Activated CD8-positive, alpha-beta T cell treated with anti-CD3 and anti-CD28 coated beads for 36 hours (primary cell): Measurements from ENCODE around the gene PGK2. TPM values are rescaled to one million over a fixed set of nuclear protein-coding genes. Genes with fewer than 3 reads are reported as not detected.

Source experiments
- ATAC-seq: fragments of 200-7000 bp; cut with Tn5 transposase; one replicate; pipeline ENCODE4 v1.10.0; 2021; ENCODE audit warnings: mild to moderate bottlenecking, moderate library complexity
- CTCF ChIA-PET: fragments of 350-600 bp; sonication (Branson Sonifier 250); formaldehyde crosslinking; loops from one replicate; lab custom pipeline; 2021; ENCODE audit warnings: antibody characterized with exemption; lab: Charles Lee
- POLR2A ChIA-PET: fragments of 350-600 bp; sonication (Branson Sonifier 250); formaldehyde crosslinking; loops from one replicate; lab custom pipeline; 2021; ENCODE audit warnings: antibody characterized with exemption; lab: Charles Lee
- DNase-seq: peaks from one replicate; pipeline ENCODE4 v3.0.0-alpha.2; 2020
- H3K27ac Mint-ChIP-seq: one replicate; pipeline ENCODE4 v1.8.0; 2021; ENCODE audit warnings: mild to moderate bottlenecking, mixed read lengths
- H3K27me3 Mint-ChIP-seq: one replicate; pipeline ENCODE4 v1.8.0; 2021; ENCODE audit warnings: mixed read lengths
- H3K36me3 Mint-ChIP-seq: one replicate; pipeline ENCODE4 v1.8.0; 2021; ENCODE audit warnings: low read depth, mixed read lengths
- H3K4me1 Mint-ChIP-seq: one replicate; pipeline ENCODE4 v1.8.0; 2021; ENCODE audit warnings: low read depth, mixed read lengths
- H3K4me3 Mint-ChIP-seq: one replicate; pipeline ENCODE4 v1.8.0; 2021; ENCODE audit warnings: mild to moderate bottlenecking, moderate library complexity, mixed read lengths
- H3K9me3 Mint-ChIP-seq: one replicate; pipeline ENCODE4 v1.8.0; 2021; ENCODE audit warnings: mixed read lengths
- CTCF ChIP-seq: fragments of 200-600 bp; IDR thresholded peaks from one replicate; pipeline ENCODE4 v1.8.0; 2022; ENCODE audit warnings: antibody characterized with exemption, mild to moderate bottlenecking
- intact Hi-C: fragments of 100-400 bp; cut with micrococcal nuclease; formaldehyde crosslinking; loops from one replicate; pipeline ENCODE4 v1.10.0; 2022
- total RNA-seq, 2 experiments: library from RNA; stranded (reverse); gene quantifications; one replicate each; pipeline ENCODE4 v1.2.3, GENCODE V29; 2021

PGK2 gene
- total RNA-seq, result not detected

- H3K9me3 Mint-ChIP-seq, result peaks cover 4% of the 10 kb centered on the region
- intact Hi-C loops, result no loop called here
- no peak for TF ChIP-seq CTCF
- ATAC-seq, result no peak
- H3K4me1 Mint-ChIP-seq, result no peaks in the 10 kb centered on the region
- POLR2A ChIA-PET, result no interaction called here
- no peak within 1 kb of the TSS for H3K4me3 Mint-ChIP-seq
- H3K36me3 Mint-ChIP-seq, result no peaks in the 10 kb centered on the region
- DNase-seq, result no peak
- no peak within 1 kb of the TSS for H3K27ac Mint-ChIP-seq
- CTCF ChIA-PET, result interaction anchor here (0.6 kb wide), 1 partner anchor 137 kb away, joined by 3 read pairs; no protein-coding TSS in a partner anchor
- no peaks in the 10 kb centered on the region for H3K27me3 Mint-ChIP-seq
Measured at GRCh38 chr6:49787176-49787575, at the start of gene PGK2. Gene PGK2 (minus strand): TSS chr6:49787285. CDS start chr6:49787187, 98 bp downstream.

- H3K4me3 Mint-ChIP-seq, result no peak overlapping the region
Measured at GRCh38 chr6:49835140-49835539, 48.1 kb upstream of the PGK2 start.

DNA sequence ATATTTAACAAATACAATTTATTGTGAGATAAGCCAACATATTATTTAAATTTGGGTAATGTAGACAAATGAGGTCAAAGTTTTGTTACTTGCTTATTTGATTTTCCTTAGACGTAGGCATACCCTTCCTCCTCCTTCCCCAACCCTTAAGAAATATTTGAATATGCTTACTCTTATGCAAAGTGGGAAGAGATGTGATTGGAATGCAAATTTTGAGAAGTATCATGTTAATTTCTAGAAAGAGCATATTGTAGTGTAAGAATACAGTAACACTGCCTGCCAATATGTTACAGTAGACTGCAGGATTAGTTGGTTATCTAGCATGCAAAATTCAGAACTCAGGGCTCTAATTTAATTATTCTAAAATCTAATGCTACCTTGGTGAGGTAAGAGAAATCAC, 46.3 kb upstream of the PGK2 start:
- Mint-ChIP-seq H3K4me1 (no peaks in the 10 kb centered on the region), H3K27ac (no peak overlapping the region), H3K4me3 (no peak overlapping the region), H3K27me3 (no peaks in the 10 kb centered on the region), H3K9me3 (no peaks in the 10 kb centered on the region), H3K36me3 (no peaks in the 10 kb centered on the region)
- ATAC-seq (no peak), DNase-seq (no peak)
- CTCF ChIA-PET, result no interaction called here
- POLR2A ChIA-PET, result no interaction called here
- TF ChIP-seq CTCF, result no peak
- intact Hi-C loops, result no loop called here

More at GRCh38 chr6:49835140-49835539, 48.1 kb upstream of the PGK2 start:
- DNase-seq (no peak), ATAC-seq (no peak)
- ChIA-PET CTCF (no interaction called here), POLR2A (interaction anchor here (0.5 kb wide), 1 partner anchor 112 kb away, joined by 3 read pairs; no protein-coding TSS in a partner anchor)
- H3K27ac Mint-ChIP-seq, result no peak overlapping the region
- TF ChIP-seq CTCF, result no peak
- H3K4me1 Mint-ChIP-seq, result no peaks in the 10 kb centered on the region
- no peaks in the 10 kb centered on the region for H3K9me3 Mint-ChIP-seq
- H3K27me3 Mint-ChIP-seq, result no peaks in the 10 kb centered on the region
- H3K36me3 Mint-ChIP-seq, result no peaks in the 10 kb centered on the region
- intact Hi-C loops, result no loop called here

GRCh38 chr6:49826743-49827406, 39.8 kb upstream of the PGK2 start:
- Mint-ChIP-seq H3K9me3 (no peaks in the 10 kb centered on the region), H3K27me3 (no peaks in the 10 kb centered on the region), H3K4me3 (no peak overlapping the region), H3K27ac (no peak overlapping the region), H3K4me1 (no peaks in the 10 kb centered on the region), H3K36me3 (no peaks in the 10 kb centered on the region)
- DNase-seq (no peak), ATAC-seq (no peak)
- ChIA-PET CTCF (no interaction called here), POLR2A (no interaction called here)
- TF ChIP-seq CTCF, result no peak
- intact Hi-C loops, result no loop called here

DNA sequence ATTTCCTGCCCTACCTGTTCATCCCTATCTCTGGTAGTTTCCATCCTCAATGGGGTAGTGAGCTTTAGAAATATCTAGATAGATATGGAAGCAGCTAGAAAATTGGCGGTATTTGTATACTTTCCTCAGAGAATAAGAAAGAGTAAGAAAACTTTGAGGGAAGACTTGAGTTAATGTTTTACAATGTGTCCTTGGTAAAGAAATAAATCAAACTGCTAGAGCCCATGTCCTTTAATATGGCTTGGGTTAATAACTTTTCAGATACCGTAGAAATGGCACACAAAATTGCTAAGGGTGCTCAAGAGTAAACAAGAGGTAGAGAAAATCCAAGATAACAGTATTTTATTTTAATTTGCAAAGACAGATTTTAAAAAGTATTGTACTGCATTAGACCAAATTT, 28.1 kb upstream of the PGK2 start:
- ChIA-PET POLR2A (no interaction called here), CTCF (no interaction called here)
- Mint-ChIP-seq H3K4me3 (no peak overlapping the region), H3K4me1 (no peaks in the 10 kb centered on the region), H3K27me3 (peaks cover 2% of the 10 kb centered on the region), H3K9me3 (no peaks in the 10 kb centered on the region), H3K36me3 (no peaks in the 10 kb centered on the region), H3K27ac (no peak overlapping the region)
- DNase-seq (no peak), ATAC-seq (no peak)
- intact Hi-C loops, result no loop called here
- TF ChIP-seq CTCF, result no peak
